PC-3 (cell line): ENCODE data around the gene SYNGR2.

Source experiments
- EZH2 ChIP-seq: fragments of 300-600 bp; sonication (generic); IDR thresholded peaks from one replicate; pipeline ENCODE4 v1.6.1; 2017; ENCODE audit warnings: antibody characterized with exemption, mild to moderate bottlenecking, low read length; ENCODE audit not compliant: unreplicated experiment
- EZH2phosphoT487 ChIP-seq: fragments of 300-600 bp; sonication (generic); IDR thresholded peaks from 2 replicates; pipeline ENCODE4 v1.6.1; 2018; ENCODE audit warnings: mild to moderate bottlenecking, antibody characterized with exemption, low read length, borderline replicate concordance
- TF ChIP-seq, protein P1 (sequence below): fragments of 300-600 bp; sonication (generic); conservative IDR thresholded peaks from 2 replicates; pipeline ENCODE4 v1.5.1; 2017; ENCODE audit warnings: antibody characterized with exemption, low read depth, mild to moderate bottlenecking, low read length

DNA sequence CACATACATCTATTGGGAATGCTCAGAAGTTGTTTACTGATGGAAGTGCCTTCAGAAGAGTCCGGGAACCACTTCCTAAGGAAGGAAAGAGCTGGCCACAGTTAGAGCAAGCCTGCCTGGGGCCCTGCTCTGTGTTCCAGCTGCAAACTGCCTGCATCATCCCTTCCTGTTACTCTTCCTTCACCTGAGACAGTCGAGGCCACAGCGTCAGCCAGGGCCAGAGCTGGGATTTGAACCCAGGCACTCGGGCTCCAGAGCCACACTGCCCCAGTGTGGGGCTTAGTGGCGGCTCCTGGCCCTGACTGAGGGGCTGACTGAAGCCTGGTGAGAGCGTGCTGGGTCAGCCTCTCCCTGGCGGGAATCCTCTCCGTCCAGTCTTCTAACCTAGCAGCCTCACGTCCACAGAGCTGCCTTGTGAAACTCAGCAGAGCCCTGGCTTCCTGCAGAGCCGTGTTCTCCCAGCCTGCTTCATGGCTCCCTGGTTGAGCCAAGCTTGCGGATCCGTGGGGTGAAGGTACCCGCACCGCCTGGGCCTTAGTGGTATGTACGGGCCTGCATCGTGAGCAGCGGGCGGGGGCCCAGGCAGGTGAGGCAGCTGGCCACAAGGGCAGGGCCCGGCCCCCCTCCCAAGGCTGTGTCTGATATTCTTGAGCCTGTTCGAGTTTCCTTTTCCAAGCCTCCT is 26.8 kb upstream of the SYNGR2 start:
- TF ChIP-seq, protein P1, sequence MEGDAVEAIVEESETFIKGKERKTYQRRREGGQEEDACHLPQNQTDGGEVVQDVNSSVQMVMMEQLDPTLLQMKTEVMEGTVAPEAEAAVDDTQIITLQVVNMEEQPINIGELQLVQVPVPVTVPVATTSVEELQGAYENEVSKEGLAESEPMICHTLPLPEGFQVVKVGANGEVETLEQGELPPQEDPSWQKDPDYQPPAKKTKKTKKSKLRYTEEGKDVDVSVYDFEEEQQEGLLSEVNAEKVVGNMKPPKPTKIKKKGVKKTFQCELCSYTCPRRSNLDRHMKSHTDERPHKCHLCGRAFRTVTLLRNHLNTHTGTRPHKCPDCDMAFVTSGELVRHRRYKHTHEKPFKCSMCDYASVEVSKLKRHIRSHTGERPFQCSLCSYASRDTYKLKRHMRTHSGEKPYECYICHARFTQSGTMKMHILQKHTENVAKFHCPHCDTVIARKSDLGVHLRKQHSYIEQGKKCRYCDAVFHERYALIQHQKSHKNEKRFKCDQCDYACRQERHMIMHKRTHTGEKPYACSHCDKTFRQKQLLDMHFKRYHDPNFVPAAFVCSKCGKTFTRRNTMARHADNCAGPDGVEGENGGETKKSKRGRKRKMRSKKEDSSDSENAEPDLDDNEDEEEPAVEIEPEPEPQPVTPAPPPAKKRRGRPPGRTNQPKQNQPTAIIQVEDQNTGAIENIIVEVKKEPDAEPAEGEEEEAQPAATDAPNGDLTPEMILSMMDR = no peak
- no peak for TF ChIP-seq EZH2
- TF ChIP-seq EZH2phosphoT487 = no peak
